Trophoblast cell (in vitro differentiated cells and primary cell): ENCODE measurements around the gene SORCS1.

Experiments
- DNase-seq, 2 donors: peaks; one replicate each; pipeline ENCODE4 v3.0.0-alpha.2; 2016
- H2AFZ ChIP-seq: 2 replicates; pipeline ENCODE4 v1.6.1; 2013; ENCODE audit warnings: low read length, moderate library complexity, mild to moderate bottlenecking; ENCODE audit not compliant: insufficient read depth, poor library complexity
- H2AK5ac ChIP-seq: 2 replicates; pipeline ENCODE4 v1.6.1; 2013; ENCODE audit warnings: mild to moderate bottlenecking, low read length
- H2BK120ac ChIP-seq: 2 replicates; pipeline ENCODE4 v1.6.1; 2013; ENCODE audit warnings: low read length, mild to moderate bottlenecking, moderate library complexity; ENCODE audit not compliant: insufficient read depth, poor library complexity
- H2BK12ac ChIP-seq: 2 replicates; pipeline ENCODE4 v1.6.1; 2013; ENCODE audit warnings: mild to moderate bottlenecking, low read length, moderate library complexity
- H2BK5ac ChIP-seq: 2 replicates; pipeline ENCODE4 v1.6.1; 2013; ENCODE audit warnings: low read length, low read depth, moderate library complexity, mild to moderate bottlenecking; ENCODE audit not compliant: poor library complexity
- H3K14ac ChIP-seq: 2 replicates; pipeline ENCODE4 v1.6.1; 2013; ENCODE audit warnings: mild to moderate bottlenecking, low read length
- H3K18ac ChIP-seq: 2 replicates; pipeline ENCODE4 v1.6.1; 2013; ENCODE audit warnings: mild to moderate bottlenecking, low read length
- H3K23ac ChIP-seq: 2 replicates; pipeline ENCODE4 v1.6.1; 2013; ENCODE audit warnings: low read length
- H3K27ac ChIP-seq: 2 replicates; pipeline ENCODE4 v1.5.1; 2013; ENCODE audit warnings: low read depth, mild to moderate bottlenecking, inconsistent platforms, low read length, moderate library complexity
- H3K27me3 ChIP-seq: 2 replicates; pipeline ENCODE4 v1.6.1; 2013; ENCODE audit warnings: inconsistent platforms, mild to moderate bottlenecking, low read length, moderate library complexity; ENCODE audit not compliant: insufficient read depth
- H3K36me3 ChIP-seq, 2 experiments: 1 replicate in 1 of 2; 2 replicates in 1 of 2; pipeline ENCODE4 v1.6.1; 2013; ENCODE audit warnings: low read length in 2 of 2, mild to moderate bottlenecking in 2 of 2, moderate library complexity in 1 of 2; ENCODE audit not compliant: insufficient read depth in 2 of 2, control insufficient read depth in 1 of 2
- H3K4ac ChIP-seq: 2 replicates; pipeline ENCODE4 v1.6.1; 2013; ENCODE audit warnings: low read depth, mild to moderate bottlenecking, low read length, moderate library complexity
- H3K4me1 ChIP-seq, 2 experiments: 1 replicate in 1 of 2; 2 replicates in 1 of 2; pipeline ENCODE4 v1.6.1; 2013; ENCODE audit warnings: low read length in 2 of 2, mild to moderate bottlenecking in 2 of 2, moderate library complexity in 1 of 2; ENCODE audit not compliant: insufficient read depth in 2 of 2, control insufficient read depth in 1 of 2
- H3K4me2 ChIP-seq: 2 replicates; pipeline ENCODE4 v1.6.1; 2013; ENCODE audit warnings: inconsistent platforms, mild to moderate bottlenecking, low read length, moderate library complexity
- H3K4me3 ChIP-seq: 2 replicates; pipeline ENCODE4 v1.5.1; 2013; ENCODE audit warnings: mild to moderate bottlenecking, low read depth, low read length, inconsistent platforms
- H3K79me1 ChIP-seq: one replicate; pipeline ENCODE4 v1.6.1; 2013; ENCODE audit warnings: low read length
- H3K79me2 ChIP-seq: 2 replicates; pipeline ENCODE4 v1.6.1; 2013; ENCODE audit warnings: low read length, mild to moderate bottlenecking; ENCODE audit not compliant: control insufficient read depth, insufficient read depth, poor library complexity
- H3K9ac ChIP-seq: 2 replicates; pipeline ENCODE4 v1.6.1; 2013; ENCODE audit warnings: mild to moderate bottlenecking, low read length
- H3K9me3 ChIP-seq: 2 replicates; pipeline ENCODE4 v1.6.1; 2013; ENCODE audit warnings: low read depth, mild to moderate bottlenecking, control low read depth, inconsistent platforms, low read length; ENCODE audit not compliant: insufficient read depth
- H4K12ac ChIP-seq: 2 replicates; pipeline ENCODE4 v1.6.1; 2013; ENCODE audit warnings: low read depth, mild to moderate bottlenecking, low read length, moderate library complexity
- H4K8ac ChIP-seq: 2 replicates; pipeline ENCODE4 v1.6.1; 2013; ENCODE audit warnings: low read depth, mild to moderate bottlenecking, low read length, moderate library complexity
- H4K91ac ChIP-seq: one replicate; pipeline ENCODE4 v1.6.1; 2013; ENCODE audit warnings: low read depth, mild to moderate bottlenecking, low read length, moderate library complexity
- WGBS: extraction: QIAGEN DNeasy Blood & Tissue Kit; methylation state at CpG from one replicate; pipeline ENCODE4 v1.1.7; 2013; ENCODE audit warnings: missing lambda C conversion rate; ENCODE audit not compliant: insufficient read length, insufficient coverage; ENCODE audit errors: extremely low coverage; 5-methylcytosine and 5-hydroxymethylcytosine counted together

SORCS1 gene

GRCh38 chr10:106873770-106874603 is 290.5 kb downstream of the SORCS1 start:
- H2BK120ac ChIP-seq, result no peak overlapping the region
- H2AFZ ChIP-seq, result no peak overlapping the region
- H2AK5ac ChIP-seq, result no peak overlapping the region
- H3K36me3 ChIP-seq, result no peaks in the 10 kb centered on the region
- H2BK5ac ChIP-seq, result no peak overlapping the region
- no peak overlapping the region for H4K91ac ChIP-seq
- no peak overlapping the region for H3K14ac ChIP-seq
- no peak overlapping the region for H3K27ac ChIP-seq
- H4K8ac ChIP-seq, result no peak overlapping the region
- H3K79me2 ChIP-seq, result no peaks in the 10 kb centered on the region
- no peak for DNase-seq
- H3K4me3 ChIP-seq, result no peak overlapping the region
- H3K23ac ChIP-seq, result no peak overlapping the region
- H3K27me3 ChIP-seq, result no peaks in the 10 kb centered on the region
- H3K4ac ChIP-seq, result no peak overlapping the region
- no peak overlapping the region for H3K4me2 ChIP-seq
- no peak overlapping the region for H3K9ac ChIP-seq
- no peaks in the 10 kb centered on the region for H3K79me1 ChIP-seq
- H3K4me1 ChIP-seq, result no peaks in the 10 kb centered on the region
- H3K18ac ChIP-seq, result no peak overlapping the region
- H2BK12ac ChIP-seq, result no peak overlapping the region
- WGBS, result no CpG with 5 or more reads among the region's 5 CpGs
- no peaks in the 10 kb centered on the region for H3K9me3 ChIP-seq
- no peak overlapping the region for H4K12ac ChIP-seq

- Histone ChIP-seq H3K4me3 (no peak overlapping the region), H3K9me3 (no peaks in the 10 kb centered on the region), H2BK12ac (no peak overlapping the region), H3K4me2 (no peak overlapping the region), H3K27me3 (no peaks in the 10 kb centered on the region), H4K12ac (no peak overlapping the region), H2BK5ac (no peak overlapping the region), H3K27ac (no peak overlapping the region), H3K79me1 (no peaks in the 10 kb centered on the region), H2AFZ (no peak overlapping the region), H3K36me3 (no peaks in the 10 kb centered on the region), H3K9ac (peak overlapping the region; percentile 40), H3K79me2 (no peaks in the 10 kb centered on the region), H3K14ac (no peak overlapping the region), H4K91ac (no peak overlapping the region), H3K4ac (no peak overlapping the region), H2AK5ac (no peak overlapping the region), H3K4me1 (no peaks in the 10 kb centered on the region), H3K23ac (peak overlapping the region; percentile 52), H2BK120ac (no peak overlapping the region), H3K18ac (no peak overlapping the region), H4K8ac (no peak overlapping the region)
- no CpG with 5 or more reads among the region's 2 CpGs for WGBS
- no peak for DNase-seq
Measured at GRCh38 chr10:106872176-106872575, 292.3 kb downstream of the SORCS1 start.

GRCh38 chr10:106866244-106866845 is 298.2 kb downstream of the SORCS1 start:
- H2AK5ac ChIP-seq, result no peak overlapping the region
- H3K36me3 ChIP-seq, result no peaks in the 10 kb centered on the region
- H3K4me1 ChIP-seq, result no peaks in the 10 kb centered on the region
- H4K91ac ChIP-seq, result no peak overlapping the region
- H3K27me3 ChIP-seq, result no peaks in the 10 kb centered on the region
- WGBS, result no CpG with 5 or more reads among the region's 7 CpGs
- H3K27ac ChIP-seq, result no peak overlapping the region
- H2BK12ac ChIP-seq, result no peak overlapping the region
- H4K8ac ChIP-seq, result no peak overlapping the region
- no peak for DNase-seq
- no peak overlapping the region for H2AFZ ChIP-seq
- no peak overlapping the region for H3K18ac ChIP-seq
- no peak overlapping the region for H2BK5ac ChIP-seq
- no peak overlapping the region for H3K9ac ChIP-seq
- H3K4me2 ChIP-seq, result no peak overlapping the region
- no peaks in the 10 kb centered on the region for H3K79me2 ChIP-seq
- no peaks in the 10 kb centered on the region for H3K9me3 ChIP-seq
- H3K14ac ChIP-seq, result no peak overlapping the region
- no peak overlapping the region for H4K12ac ChIP-seq
- no peaks in the 10 kb centered on the region for H3K79me1 ChIP-seq
- H3K4me3 ChIP-seq, result no peak overlapping the region
- H3K4ac ChIP-seq, result no peak overlapping the region
- no peak overlapping the region for H2BK120ac ChIP-seq
- no peak overlapping the region for H3K23ac ChIP-seq

GRCh38 chr10:106864031-106864430 is 300.5 kb downstream of the SORCS1 start:
- H2BK120ac ChIP-seq, result no peak overlapping the region
- no peaks in the 10 kb centered on the region for H3K4me1 ChIP-seq
- no peak overlapping the region for H3K4me2 ChIP-seq
- no peak overlapping the region for H3K18ac ChIP-seq
- H3K4me3 ChIP-seq, result no peak overlapping the region
- H2BK5ac ChIP-seq, result no peak overlapping the region
- H3K9me3 ChIP-seq, result no peaks in the 10 kb centered on the region
- no peak overlapping the region for H4K8ac ChIP-seq
- no peak overlapping the region for H3K9ac ChIP-seq
- no peak overlapping the region for H3K4ac ChIP-seq
- H3K27ac ChIP-seq, result no peak overlapping the region
- no peaks in the 10 kb centered on the region for H3K79me2 ChIP-seq
- no peaks in the 10 kb centered on the region for H3K79me1 ChIP-seq
- H2AFZ ChIP-seq, result no peak overlapping the region
- H3K36me3 ChIP-seq, result no peaks in the 10 kb centered on the region
- no peak overlapping the region for H2BK12ac ChIP-seq
- no peak overlapping the region for H3K14ac ChIP-seq
- no peak overlapping the region for H3K23ac ChIP-seq
- no peak overlapping the region for H4K91ac ChIP-seq
- H4K12ac ChIP-seq, result no peak overlapping the region
- no peaks in the 10 kb centered on the region for H3K27me3 ChIP-seq
- no peak for DNase-seq
- H2AK5ac ChIP-seq, result no peak overlapping the region
- WGBS, result no CpG with 5 or more reads among the region's 8 CpGs
